Ectodermal cell (in vitro differentiated cells): ENCODE results near the gene BTBD16.

Source experiments
- H3K27ac ChIP-seq: 2 replicates; pipeline ENCODE4 v1.7.0; 2013; ENCODE audit warnings: mild to moderate bottlenecking, low read depth, low read length; ENCODE audit not compliant: insufficient read depth, poor library complexity, severe bottlenecking
- H3K27me3 ChIP-seq: 2 replicates; pipeline ENCODE4 v1.7.0; 2013; ENCODE audit warnings: mild to moderate bottlenecking, low read length; ENCODE audit not compliant: insufficient read depth, control insufficient read depth, poor library complexity, severe bottlenecking
- H3K36me3 ChIP-seq: one replicate; pipeline ENCODE4 v1.7.0; 2013; ENCODE audit warnings: low read length; ENCODE audit not compliant: control insufficient read depth, insufficient read depth
- H3K4me1 ChIP-seq: one replicate; pipeline ENCODE4 v1.7.0; 2013; ENCODE audit warnings: low read length; ENCODE audit not compliant: control insufficient read depth, insufficient read depth
- H3K4me3 ChIP-seq: 2 replicates; pipeline ENCODE4 v1.7.0; 2013; ENCODE audit warnings: low read depth, low read length, control low read depth; ENCODE audit not compliant: insufficient read depth
- H3K9me3 ChIP-seq: 2 replicates; pipeline ENCODE4 v1.7.0; 2013; ENCODE audit warnings: mild to moderate bottlenecking, low read length, moderate library complexity; ENCODE audit not compliant: control insufficient read depth
- WGBS, 2 experiments: methylation state at CpG; one replicate each; pipeline ENCODE4 v1.1.7; 2013; ENCODE audit warnings: missing lambda C conversion rate in 2 of 2; 5-methylcytosine and 5-hydroxymethylcytosine counted together

Gene BTBD16

DNA sequence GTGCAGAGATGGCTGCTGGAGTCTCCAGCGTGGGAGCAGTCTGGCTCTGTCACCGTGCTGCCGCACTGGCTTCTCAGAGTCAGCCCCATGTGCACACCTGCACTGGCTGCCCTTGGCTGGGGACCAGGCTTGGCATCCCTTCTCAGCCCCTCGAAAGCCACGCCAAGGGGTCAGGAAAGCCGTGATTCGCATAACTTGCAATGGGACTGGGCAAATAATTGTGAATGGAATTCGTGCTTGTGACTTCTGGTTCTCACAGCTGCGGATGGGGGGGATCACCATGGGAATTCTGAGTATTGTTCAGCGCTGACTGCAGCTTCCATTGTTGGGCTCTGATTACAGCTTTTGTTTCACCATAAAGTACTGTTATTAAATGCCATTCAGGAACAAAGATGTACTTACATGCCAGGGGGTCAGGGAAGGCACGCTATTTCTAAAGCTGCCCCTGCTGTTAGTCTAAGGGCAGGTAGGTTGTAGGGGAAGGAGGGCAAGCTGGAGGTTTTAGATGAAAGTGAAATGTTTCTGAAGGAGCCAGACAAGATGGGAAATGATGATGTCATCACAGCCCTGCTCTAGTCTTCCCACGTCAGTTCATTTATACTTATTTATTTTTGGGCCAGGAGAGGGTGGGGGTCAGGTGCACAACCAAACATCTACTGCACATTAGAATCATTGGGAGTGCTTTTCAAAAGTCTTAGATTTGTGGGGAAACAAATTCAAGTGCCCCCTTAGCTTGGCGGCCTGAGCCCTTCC, 97.6 kb downstream of the BTBD16 start:
- no peak overlapping the region for H3K4me3 ChIP-seq
- no peak overlapping the region for H3K27ac ChIP-seq
- no peaks in the 10 kb centered on the region for H3K9me3 ChIP-seq
- H3K27me3 ChIP-seq, result peaks cover 12% of the 10 kb centered on the region
- WGBS, 2 experiments, result 69 to 70% methylated on average over 12 to 13 of the region's 13 CpGs
- H3K36me3 ChIP-seq, result no peaks in the 10 kb centered on the region
- peaks cover 6% of the 10 kb centered on the region for H3K4me1 ChIP-seq

DNA sequence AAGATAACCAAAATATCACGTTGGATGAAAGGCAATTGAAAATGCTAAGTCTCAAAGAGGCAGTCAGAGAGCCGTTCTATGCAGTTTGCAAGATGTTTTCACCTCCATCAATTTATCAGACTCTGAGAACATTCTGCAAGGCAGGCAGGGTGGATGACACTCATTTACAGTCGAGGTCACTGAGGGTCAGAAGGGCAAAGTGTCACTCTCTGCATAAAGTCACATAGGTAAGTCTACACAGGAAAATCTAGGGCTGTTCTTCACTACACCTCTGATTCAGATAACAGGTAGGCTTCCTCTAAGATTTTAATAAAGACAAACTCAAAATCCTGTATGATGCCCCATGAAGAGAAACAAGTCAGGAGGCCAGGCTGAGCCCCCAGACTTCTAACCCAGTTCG, 102.0 kb downstream of the BTBD16 start:
- WGBS, 2 experiments, result 86 to 91% methylated on average over 4 of the region's 4 CpGs
- Histone ChIP-seq H3K27me3 (peaks cover 24% of the 10 kb centered on the region), H3K4me3 (no peak overlapping the region), H3K27ac (no peak overlapping the region), H3K4me1 (peaks cover 7% of the 10 kb centered on the region), H3K9me3 (no peaks in the 10 kb centered on the region), H3K36me3 (no peaks in the 10 kb centered on the region)

DNA sequence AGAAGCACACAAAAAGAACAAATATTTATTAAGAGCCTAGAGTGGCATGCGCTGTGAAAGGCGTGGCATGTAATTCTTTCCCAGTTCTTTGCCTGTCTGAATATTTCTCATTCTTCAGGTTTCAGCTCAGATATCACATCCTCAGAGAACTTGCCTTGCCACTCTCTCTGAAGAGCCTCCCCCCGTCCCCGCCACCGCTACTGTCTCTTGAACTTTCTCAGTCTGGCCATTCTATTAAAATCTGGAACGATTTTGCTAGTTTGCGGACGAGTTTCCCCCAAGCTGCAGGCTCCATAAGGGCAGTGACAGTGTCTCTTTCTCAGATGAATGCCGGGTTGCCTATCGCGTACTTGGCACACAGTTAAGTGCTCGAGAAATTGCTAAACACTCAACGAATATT, 102.6 kb downstream of the BTBD16 start:
- Histone ChIP-seq H3K27me3 (peaks cover 24% of the 10 kb centered on the region), H3K27ac (no peak overlapping the region), H3K4me1 (peaks cover 4% of the 10 kb centered on the region), H3K36me3 (no peaks in the 10 kb centered on the region), H3K9me3 (no peaks in the 10 kb centered on the region), H3K4me3 (peak overlapping the region; percentile 54)
- WGBS, 2 experiments, result 41% methylated on average over 13 of the region's 13 CpGs

DNA sequence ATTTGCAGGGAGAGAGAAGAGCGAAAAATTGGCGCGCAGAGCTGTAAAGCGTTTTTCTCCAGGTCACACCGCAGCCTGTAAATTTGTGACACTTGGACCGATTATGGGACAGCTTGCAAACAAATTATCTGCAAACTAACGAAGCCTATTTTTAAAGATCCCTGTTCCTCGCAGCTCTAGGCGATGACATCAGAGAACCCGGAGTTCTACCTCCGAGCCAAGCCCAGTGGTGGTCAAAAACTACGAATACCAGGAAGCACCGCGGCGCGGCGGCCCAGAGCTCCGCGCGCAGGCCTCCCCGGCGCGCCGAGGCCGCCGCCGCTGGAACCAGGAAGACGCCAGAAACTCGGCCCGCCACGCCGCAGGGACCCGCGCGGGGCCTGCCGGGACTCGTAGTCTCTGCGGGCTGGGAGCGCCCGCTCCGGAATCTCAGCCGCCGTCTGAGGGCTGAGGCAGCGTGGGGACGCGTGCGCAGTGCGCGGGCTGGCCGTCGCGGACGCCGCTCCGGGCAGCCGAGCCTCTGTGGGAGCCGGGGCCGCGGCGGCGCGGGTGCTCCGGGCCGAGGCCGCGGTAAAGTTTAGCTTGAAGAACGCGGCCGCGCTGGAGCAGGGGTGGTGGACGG, 103.3 kb downstream of the BTBD16 start, which contains the start of gene PLEKHA1:
PLEKHA1 (plus strand) TSS at position 472 of the 622 bp plus-strand sequence. CDS start 18,493 bp downstream, outside the sequence.
- Histone ChIP-seq H3K36me3 (no peaks in the 10 kb centered on the region), H3K9me3 (no peaks in the 10 kb centered on the region), H3K27ac (no peak within 1 kb of the TSS), H3K4me3 (peak within 1 kb of the TSS; percentile 54), H3K4me1 (peaks cover 4% of the 10 kb centered on the region), H3K27me3 (peaks cover 24% of the 10 kb centered on the region)
- WGBS, 2 experiments, result 1 to 2% methylated on average over 71 of the region's 71 CpGs

DNA sequence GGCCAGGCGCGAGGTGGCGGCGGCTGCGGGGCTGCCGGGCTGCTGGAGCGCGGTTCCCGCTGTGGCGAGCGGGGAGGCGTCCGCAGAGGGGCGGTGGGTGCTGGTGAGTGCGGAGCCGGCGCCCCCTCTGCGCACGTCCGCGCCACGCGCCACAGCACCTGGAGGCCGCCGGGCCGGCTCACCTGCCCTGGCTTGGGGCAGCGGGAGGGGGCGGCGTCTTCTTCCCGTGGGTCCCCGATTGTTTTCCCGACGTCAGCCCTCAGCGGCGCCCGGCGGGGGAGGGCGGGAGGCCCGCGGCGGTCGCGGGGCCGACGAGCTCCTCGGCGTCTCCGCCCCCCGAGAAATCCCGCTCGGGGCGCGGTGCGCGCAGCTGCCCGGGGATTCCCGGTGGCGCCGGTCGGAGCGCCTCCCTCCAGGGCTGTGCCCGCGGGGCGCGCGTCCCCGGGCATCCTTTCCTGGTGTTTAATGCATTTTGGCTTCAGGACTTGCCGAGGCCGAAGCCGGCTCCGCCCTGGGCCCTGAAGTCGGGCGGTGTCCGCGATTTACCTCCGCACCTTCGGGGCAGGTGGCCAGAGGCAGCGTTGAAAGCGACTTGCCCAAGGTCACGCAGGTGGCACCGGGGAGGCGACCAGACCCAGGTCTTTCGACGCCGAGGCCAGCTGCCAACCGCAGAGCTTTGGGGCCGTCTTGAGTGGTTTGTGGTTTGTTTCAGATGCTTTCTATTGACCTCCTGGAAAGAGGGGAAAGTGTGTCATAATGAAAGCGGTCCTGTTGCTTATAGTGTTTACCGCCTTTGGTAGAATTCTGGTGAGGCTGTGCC, 104.0 kb downstream of the BTBD16 start:
- 1% methylated on average over 89 of the region's 89 CpGs for WGBS, 2 experiments
- peak overlapping the region; percentile 54 for H3K4me3 ChIP-seq
- no peak overlapping the region for H3K27ac ChIP-seq
- H3K27me3 ChIP-seq, result peaks cover 24% of the 10 kb centered on the region
- peaks cover 4% of the 10 kb centered on the region for H3K4me1 ChIP-seq
- H3K36me3 ChIP-seq, result no peaks in the 10 kb centered on the region
- H3K9me3 ChIP-seq, result no peaks in the 10 kb centered on the region

DNA sequence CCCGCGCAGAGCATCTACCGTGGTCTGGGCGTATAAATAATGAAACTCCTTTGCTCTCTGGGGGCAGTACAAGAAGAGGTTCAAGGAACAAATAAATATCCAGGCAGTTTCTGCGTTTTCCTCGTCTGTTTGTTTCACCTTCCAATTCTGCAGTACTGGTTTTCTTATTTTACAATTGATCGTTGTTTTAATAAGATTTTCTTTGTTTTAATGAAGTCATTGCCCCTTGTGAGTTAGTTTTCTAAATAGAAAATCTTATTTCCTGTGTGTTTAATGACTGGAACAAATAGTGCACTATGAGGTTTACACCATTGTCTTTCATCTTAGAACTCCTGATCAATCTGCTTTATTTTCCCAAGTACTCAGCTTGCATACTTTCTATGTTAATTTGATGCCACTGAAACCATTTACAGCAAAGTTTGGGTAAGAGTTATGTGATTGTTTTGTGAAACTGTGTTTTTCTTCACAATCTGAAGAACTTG, 104.6 kb downstream of the BTBD16 start:
- Histone ChIP-seq H3K27me3 (peaks cover 24% of the 10 kb centered on the region), H3K36me3 (no peaks in the 10 kb centered on the region), H3K4me1 (peaks cover 4% of the 10 kb centered on the region), H3K4me3 (peak overlapping the region; percentile 54), H3K27ac (no peak overlapping the region), H3K9me3 (no peaks in the 10 kb centered on the region)
- WGBS, 2 experiments, result 22 to 24% methylated on average over 7 of the region's 7 CpGs

DNA sequence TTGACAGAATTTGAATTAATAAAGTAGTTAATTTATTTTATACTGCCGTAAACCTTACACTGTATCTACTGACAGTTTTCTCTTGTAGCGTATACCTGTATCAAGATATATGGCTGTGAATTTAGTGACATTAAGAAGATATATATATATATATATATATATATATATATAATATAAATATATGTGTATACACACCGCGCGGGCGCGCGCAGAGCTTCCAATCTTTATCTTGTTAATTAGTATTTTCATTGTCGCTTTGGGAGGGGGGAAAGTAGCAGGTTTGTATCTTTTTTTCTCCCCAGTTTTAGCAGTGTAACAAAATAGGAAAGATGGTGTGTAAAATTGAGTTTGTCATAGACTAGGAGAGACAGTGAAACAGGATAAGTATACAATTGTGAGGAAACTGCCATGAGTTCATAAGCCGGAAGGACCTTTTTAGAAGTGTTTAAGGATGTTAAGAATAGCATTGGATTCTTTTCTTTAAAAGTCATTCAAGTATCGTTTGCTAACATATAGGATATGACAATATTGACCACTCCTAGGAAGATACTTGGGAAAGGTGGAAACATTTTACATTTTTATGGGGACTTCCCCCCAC, 105.4 kb downstream of the BTBD16 start:
- Histone ChIP-seq H3K36me3 (no peaks in the 10 kb centered on the region), H3K4me1 (peaks cover 4% of the 10 kb centered on the region), H3K27me3 (peaks cover 24% of the 10 kb centered on the region), H3K9me3 (no peaks in the 10 kb centered on the region), H3K27ac (no peak overlapping the region), H3K4me3 (no peak overlapping the region)
- WGBS, 2 experiments, result 92 to 97% methylated on average over 7 to 9 of the region's 11 CpGs

DNA sequence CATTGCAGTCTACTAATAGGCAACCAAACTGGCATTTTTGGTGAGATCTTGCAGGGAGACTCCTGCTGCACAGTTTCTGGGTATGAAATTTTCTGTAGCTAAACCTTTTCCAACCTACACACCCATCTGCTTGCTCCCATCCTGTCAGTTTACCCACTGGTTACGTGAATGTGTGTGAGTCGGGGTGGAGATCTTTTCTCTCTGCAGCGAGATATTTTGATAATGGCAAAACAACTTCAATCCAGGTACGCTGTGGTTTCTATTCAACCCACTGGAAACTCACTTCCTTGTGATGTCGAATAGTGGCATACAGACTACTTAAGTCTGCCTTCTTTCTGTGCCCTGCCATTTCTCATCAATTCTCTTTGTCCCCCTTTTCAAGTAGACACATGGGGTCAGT, 107.9 kb downstream of the BTBD16 start:
- Histone ChIP-seq H3K36me3 (no peaks in the 10 kb centered on the region), H3K27me3 (peaks cover 9% of the 10 kb centered on the region), H3K9me3 (no peaks in the 10 kb centered on the region), H3K27ac (no peak overlapping the region), H3K4me1 (no peaks in the 10 kb centered on the region), H3K4me3 (no peak overlapping the region)
- 95 to 97% methylated on average over 5 of the region's 5 CpGs for WGBS, 2 experiments

DNA sequence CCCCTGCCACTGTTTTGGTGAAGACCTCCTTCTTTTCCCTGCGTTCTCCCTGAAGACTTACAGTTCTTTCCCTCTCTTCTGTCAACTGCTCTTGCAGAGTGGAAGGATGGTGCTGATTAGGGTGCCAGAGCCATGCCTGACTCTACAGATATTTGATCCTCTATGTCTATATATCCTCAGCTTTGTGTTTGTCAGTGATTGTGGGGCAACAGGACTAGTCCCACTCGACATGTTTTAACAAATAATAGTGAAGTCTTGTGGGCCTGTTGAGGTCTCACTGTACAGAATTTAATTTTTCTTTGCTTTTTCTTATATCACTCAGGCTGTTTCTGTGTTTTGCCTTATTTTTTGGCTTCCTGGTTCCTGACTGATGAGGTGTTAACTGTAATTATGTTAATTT, 108.4 kb downstream of the BTBD16 start:
- WGBS, 2 experiments, result 96 to 100% methylated on average over 1 to 2 of the region's 2 CpGs

More for the DNA sequence above, 108.4 kb downstream of the BTBD16 start:
- Histone ChIP-seq H3K4me1 (no peaks in the 10 kb centered on the region), H3K4me3 (no peak overlapping the region), H3K9me3 (no peaks in the 10 kb centered on the region), H3K36me3 (no peaks in the 10 kb centered on the region), H3K27ac (no peak overlapping the region), H3K27me3 (peaks cover 7% of the 10 kb centered on the region)
